Measurements from ENCODE around the gene ZFX. TPM values are rescaled to one million over a fixed set of nuclear protein-coding genes. Genes with fewer than 3 reads are reported as not detected.
"Not testable (repeated sequence)": the region's sequence is repeated elsewhere in the genome, so short reads cannot be mapped to it uniquely, and the experiment has no call there.

Gene ZFX
- total RNA-seq, 1 donor from 2014 or later, result 59.1 TPM

DNA sequence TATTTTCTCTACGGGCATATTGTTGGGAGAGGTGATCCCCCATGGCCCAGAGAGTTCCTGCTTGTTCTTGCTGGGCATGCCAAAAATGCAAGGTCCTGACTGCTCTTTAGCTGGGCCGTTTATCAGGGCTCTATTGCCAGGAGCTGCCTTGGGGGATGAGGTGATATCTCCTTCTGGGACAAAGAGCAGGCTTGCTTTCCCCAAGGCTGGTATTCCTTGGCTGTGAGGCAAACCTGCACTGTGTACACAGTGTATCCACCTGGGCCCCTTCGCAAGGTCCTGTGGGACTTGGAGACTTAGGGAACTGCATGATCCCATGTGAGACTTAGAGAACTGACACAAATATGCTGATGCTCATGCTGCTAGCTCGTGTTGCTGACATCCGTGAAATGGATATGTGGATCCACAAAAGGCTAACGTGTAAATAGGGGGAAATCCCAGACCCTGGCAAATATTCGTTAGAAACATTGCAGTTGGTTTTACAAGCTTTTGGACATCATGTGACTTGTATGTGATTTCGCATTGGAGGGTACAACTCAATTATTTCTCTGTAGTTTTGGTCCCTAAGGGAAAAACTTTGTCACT is 24.4 kb upstream of the ZFX start:
- TF ChIP-seq EZH2phosphoT487 (IDR thresholded peaks at IDR 0.05), result no peak
- TF ChIP-seq, protein P1, sequence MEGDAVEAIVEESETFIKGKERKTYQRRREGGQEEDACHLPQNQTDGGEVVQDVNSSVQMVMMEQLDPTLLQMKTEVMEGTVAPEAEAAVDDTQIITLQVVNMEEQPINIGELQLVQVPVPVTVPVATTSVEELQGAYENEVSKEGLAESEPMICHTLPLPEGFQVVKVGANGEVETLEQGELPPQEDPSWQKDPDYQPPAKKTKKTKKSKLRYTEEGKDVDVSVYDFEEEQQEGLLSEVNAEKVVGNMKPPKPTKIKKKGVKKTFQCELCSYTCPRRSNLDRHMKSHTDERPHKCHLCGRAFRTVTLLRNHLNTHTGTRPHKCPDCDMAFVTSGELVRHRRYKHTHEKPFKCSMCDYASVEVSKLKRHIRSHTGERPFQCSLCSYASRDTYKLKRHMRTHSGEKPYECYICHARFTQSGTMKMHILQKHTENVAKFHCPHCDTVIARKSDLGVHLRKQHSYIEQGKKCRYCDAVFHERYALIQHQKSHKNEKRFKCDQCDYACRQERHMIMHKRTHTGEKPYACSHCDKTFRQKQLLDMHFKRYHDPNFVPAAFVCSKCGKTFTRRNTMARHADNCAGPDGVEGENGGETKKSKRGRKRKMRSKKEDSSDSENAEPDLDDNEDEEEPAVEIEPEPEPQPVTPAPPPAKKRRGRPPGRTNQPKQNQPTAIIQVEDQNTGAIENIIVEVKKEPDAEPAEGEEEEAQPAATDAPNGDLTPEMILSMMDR (IDR thresholded peaks at IDR 0.05), result no peak
- no peak for TF ChIP-seq EZH2 (IDR thresholded peaks at IDR 0.05)
- Histone ChIP-seq H4K20me1 (ENCODE audit: low read depth) (no peaks in the 10 kb centered on the region), H2AFZ (replicated peaks) (peak overlapping the region; percentile 53)

DNA sequence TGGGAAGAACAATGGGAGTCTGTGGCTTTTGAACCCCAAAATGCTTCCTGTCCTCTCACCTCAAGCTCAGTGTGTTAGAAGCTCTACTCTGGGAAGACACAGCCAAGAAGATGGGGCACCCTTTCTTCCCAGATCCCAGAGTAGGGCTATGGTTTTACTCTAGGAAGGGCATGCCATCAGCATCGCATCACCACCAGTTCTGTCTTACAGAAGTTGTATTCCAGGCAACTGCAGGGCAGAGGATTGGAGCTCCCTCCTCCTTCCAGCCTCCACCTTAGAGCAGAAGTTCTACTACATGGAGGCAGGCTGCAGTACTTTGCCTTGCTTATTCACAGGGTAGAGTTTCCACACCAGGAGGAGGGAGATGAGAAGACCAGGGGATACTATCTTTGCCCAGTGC is 18.1 kb upstream of the ZFX start:
- H3K27me3 Mint-ChIP-seq (ENCODE audit: insufficient read depth, low read depth), result peaks cover 5% of the 10 kb centered on the region

More for the DNA sequence above, 24.4 kb upstream of the ZFX start:
- no peak overlapping the region for H3K4me3 Mint-ChIP-seq
- H3K36me3 Mint-ChIP-seq, result peaks cover 2% of the 10 kb centered on the region
- no peak overlapping the region for H3K27ac ChIP-seq
- no peak overlapping the region for H3K9ac ChIP-seq
- H3F3A ChIP-seq (ENCODE audit: low read depth), result peaks cover 2% of the 10 kb centered on the region
- no peaks in the 10 kb centered on the region for H3K27me3 ChIP-seq
- no peak overlapping the region for H3K4me3 ChIP-seq
- no peak overlapping the region for H3K27ac Mint-ChIP-seq
- no peaks in the 10 kb centered on the region for H3K36me3 ChIP-seq
- H3K9me3 Mint-ChIP-seq, result no peaks in the 10 kb centered on the region
- no peak overlapping the region for H3K4me2 ChIP-seq
- no peaks in the 10 kb centered on the region for H3K4me1 Mint-ChIP-seq
- H3K79me2 ChIP-seq (ENCODE audit: low read depth), result no peaks in the 10 kb centered on the region
- no peaks in the 10 kb centered on the region for H3K9me3 ChIP-seq (ENCODE audit: low read depth)
- H3K4me1 ChIP-seq, result peaks cover 1% of the 10 kb centered on the region
- no peak for DNase-seq (ENCODE audit: low spot score)
- peaks cover 3% of the 10 kb centered on the region for H3K27me3 Mint-ChIP-seq (ENCODE audit: insufficient read depth, low read depth)

DNA sequence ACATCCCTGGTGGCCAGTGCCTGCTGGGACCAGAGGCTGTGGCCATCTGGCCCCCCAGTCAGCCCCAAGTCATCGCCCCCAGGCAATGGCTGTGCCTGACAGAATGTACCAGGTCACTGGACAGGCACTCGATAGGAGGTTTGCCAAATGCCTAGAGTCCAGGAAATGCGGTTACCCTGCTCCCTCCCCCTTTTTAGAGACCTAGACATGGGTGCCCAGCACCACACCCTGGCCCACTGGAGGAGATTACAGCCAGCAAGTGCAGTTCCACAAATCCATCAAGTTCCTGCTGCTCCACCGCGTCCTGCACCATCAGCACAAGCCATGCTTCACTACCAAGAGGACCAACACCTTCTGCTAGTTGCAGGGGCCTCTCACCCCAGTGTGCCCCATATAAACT is 16.2 kb upstream of the ZFX start:
- H3K27ac Mint-ChIP-seq, result no peak overlapping the region
- H3K36me3 Mint-ChIP-seq, result peaks cover 2% of the 10 kb centered on the region
- H3F3A ChIP-seq (ENCODE audit: low read depth), result peaks cover 5% of the 10 kb centered on the region
- no peak overlapping the region for H3K4me2 ChIP-seq
- no peak overlapping the region for H3K9ac ChIP-seq
- no peak overlapping the region for H3K4me3 Mint-ChIP-seq
- peaks cover 13% of the 10 kb centered on the region for H3K4me1 ChIP-seq
- DNase-seq (ENCODE audit: low spot score), result no peak
- H3K27ac ChIP-seq, result no peak overlapping the region
- H2AFZ ChIP-seq (replicated peaks), result no peak overlapping the region
- no peak overlapping the region for H3K4me3 ChIP-seq
- no peaks in the 10 kb centered on the region for H4K20me1 ChIP-seq (ENCODE audit: low read depth)
- no peaks in the 10 kb centered on the region for H3K9me3 Mint-ChIP-seq
- no peaks in the 10 kb centered on the region for H3K27me3 ChIP-seq
- no peaks in the 10 kb centered on the region for H3K36me3 ChIP-seq
- no peaks in the 10 kb centered on the region for H3K79me2 ChIP-seq (ENCODE audit: low read depth)
- peaks cover 5% of the 10 kb centered on the region for H3K27me3 Mint-ChIP-seq (ENCODE audit: insufficient read depth, low read depth)
- TF ChIP-seq EZH2phosphoT487 (IDR thresholded peaks at IDR 0.05) (no peak), EZH2 (IDR thresholded peaks at IDR 0.05) (no peak)
- TF ChIP-seq, protein P1 (IDR thresholded peaks at IDR 0.05), result no peak
- H3K9me3 ChIP-seq (ENCODE audit: low read depth), result no peaks in the 10 kb centered on the region
- peaks cover 2% of the 10 kb centered on the region for H3K4me1 Mint-ChIP-seq

More for the DNA sequence above, 18.1 kb upstream of the ZFX start:
- no peak overlapping the region for H3K4me3 Mint-ChIP-seq
- no peak overlapping the region for H3K27ac Mint-ChIP-seq
- Histone ChIP-seq H3K27ac (no peak overlapping the region), H3K4me2 (no peak overlapping the region), H3K9me3 (ENCODE audit: low read depth) (no peaks in the 10 kb centered on the region), H3K9ac (no peak overlapping the region), H3K4me1 (peaks cover 13% of the 10 kb centered on the region), H3K27me3 (no peaks in the 10 kb centered on the region), H3F3A (ENCODE audit: low read depth) (peaks cover 5% of the 10 kb centered on the region), H2AFZ (replicated peaks) (no peak overlapping the region), H3K36me3 (no peaks in the 10 kb centered on the region), H3K4me3 (no peak overlapping the region), H4K20me1 (ENCODE audit: low read depth) (no peaks in the 10 kb centered on the region), H3K79me2 (ENCODE audit: low read depth) (no peaks in the 10 kb centered on the region)
- no peak for TF ChIP-seq EZH2phosphoT487 (IDR thresholded peaks at IDR 0.05)
- TF ChIP-seq EZH2 (IDR thresholded peaks at IDR 0.05), result no peak
- TF ChIP-seq, protein P1 (IDR thresholded peaks at IDR 0.05), result no peak
- H3K9me3 Mint-ChIP-seq, result no peaks in the 10 kb centered on the region
- H3K4me1 Mint-ChIP-seq, result peaks cover 2% of the 10 kb centered on the region
- DNase-seq (ENCODE audit: low spot score), result no peak
- peaks cover 2% of the 10 kb centered on the region for H3K36me3 Mint-ChIP-seq

DNA sequence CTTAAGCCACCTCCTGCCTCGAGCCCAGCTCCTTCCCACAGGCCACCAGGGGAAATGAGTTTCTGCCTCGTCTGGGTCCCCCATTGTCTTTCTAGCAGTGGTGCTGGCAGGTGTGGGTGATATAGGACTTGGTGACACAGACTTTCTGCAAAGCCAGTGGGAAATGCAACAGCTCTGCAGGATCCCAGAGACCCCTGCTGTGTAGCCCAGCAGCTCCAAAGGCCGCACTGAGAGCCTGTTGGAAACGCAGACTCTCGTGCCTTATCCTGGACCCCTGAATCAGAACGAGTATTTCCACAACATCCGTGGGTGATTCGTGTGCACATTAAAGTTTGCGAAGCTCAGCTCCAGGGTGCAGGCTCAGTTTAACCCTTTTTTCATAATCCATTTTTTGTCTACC is 13.8 kb upstream of the ZFX start:
- H3K4me1 ChIP-seq; H3K36me3 ChIP-seq; H3K27ac Mint-ChIP-seq; H3K27me3 ChIP-seq; H3K4me3 Mint-ChIP-seq; H3K9me3 Mint-ChIP-seq; H3K9ac ChIP-seq; DNase-seq (ENCODE audit: low spot score); H3K4me3 ChIP-seq; H3K4me2 ChIP-seq; H3K79me2 ChIP-seq (ENCODE audit: low read depth); H4K20me1 ChIP-seq (ENCODE audit: low read depth); H3K27me3 Mint-ChIP-seq (ENCODE audit: insufficient read depth, low read depth); H3K9me3 ChIP-seq (ENCODE audit: low read depth); H3F3A ChIP-seq (ENCODE audit: low read depth); H3K4me1 Mint-ChIP-seq; H3K36me3 Mint-ChIP-seq; H3K27ac ChIP-seq; H2AFZ ChIP-seq (replicated peaks): not testable (repeated sequence)

Measured in neural progenitor cell (in vitro differentiated cells).